HEK293 (cell line): ENCODE results near the gene PTPRN2.

Experiments used
- CTCF ChIA-PET: fragments of 350-600 bp; formaldehyde crosslinking; extraction: SDS; loops from one replicate; lab custom pipeline; 2021; ENCODE audit warnings: antibody characterized with exemption; lab: Yijun Ruan, JAX
- POLR2A ChIA-PET: fragments of 300-600 bp; formaldehyde crosslinking; extraction: SDS; loops from one replicate; lab custom pipeline; 2020; ENCODE audit warnings: antibody characterized with exemption, inconsistent platforms; lab: Yijun Ruan, JAX
- H3K27ac ChIP-seq: fragments of 200-500 bp; sonication (Bioruptor generic); 2 replicates; pipeline ENCODE4 v1.5.1; 2014; ENCODE audit warnings: low read depth, low read length, control low read depth, inconsistent platforms; ENCODE audit errors: extremely low read depth
- H3K36me3 ChIP-seq, 2 experiments: fragments of 200-500 bp in 1 of 2; sonication (Bioruptor generic) in 1 of 2; 1 replicate in 1 of 2; 2 replicates in 1 of 2; pipeline ENCODE4 v1.5.1; 2014 to 2017; ENCODE audit warnings: inconsistent platforms in 2 of 2, low read length in 2 of 2; ENCODE audit not compliant: control insufficient read depth in 2 of 2, insufficient read depth in 1 of 2
- H3K4me1 ChIP-seq: fragments of 200-500 bp; sonication (Bioruptor generic); 2 replicates; pipeline ENCODE4 v1.5.1; 2014; ENCODE audit warnings: mild to moderate bottlenecking, low read length, inconsistent platforms; ENCODE audit not compliant: control insufficient read depth, insufficient read depth
- H3K4me3 ChIP-seq: 2 replicates; pipeline ENCODE4 v1.5.1; 2011; ENCODE audit warnings: low read depth, mild to moderate bottlenecking, control low read depth, low read length, moderate library complexity
- H3K9me3 ChIP-seq: fragments of 200-500 bp; sonication (Bioruptor generic); 2 replicates; pipeline ENCODE4 v1.5.1; 2014; ENCODE audit warnings: low read depth, low read length, inconsistent platforms; ENCODE audit not compliant: control insufficient read depth, insufficient read depth
- AEBP2 ChIP-seq: fragments of 450-650 bp; formaldehyde crosslinking; IDR thresholded peaks from 2 replicates; pipeline ENCODE4 v1.5.1; 2016; ENCODE audit warnings: missing biosample characterization, missing genetic modification characterization, borderline replicate concordance
- GFI1B ChIP-seq: fragments of 450-650 bp; formaldehyde crosslinking; IDR thresholded peaks from 2 replicates; pipeline ENCODE4 v1.5.1; 2016; ENCODE audit warnings: missing biosample characterization, missing genetic modification characterization
- KLF8 ChIP-seq: fragments of 450-650 bp; formaldehyde crosslinking; IDR thresholded peaks from 2 replicates; pipeline ENCODE4 v1.5.1; 2016; ENCODE audit warnings: missing biosample characterization, missing genetic modification characterization
- PRDM4 ChIP-seq: fragments of 450-650 bp; formaldehyde crosslinking; IDR thresholded peaks from 2 replicates; pipeline ENCODE4 v1.5.1; 2017; ENCODE audit warnings: missing biosample characterization, missing genetic modification characterization
- SALL2 ChIP-seq: fragments of 450-650 bp; formaldehyde crosslinking; IDR thresholded peaks from 2 replicates; pipeline ENCODE4 v1.5.0; 2017; ENCODE audit warnings: missing biosample characterization, mild to moderate bottlenecking, missing genetic modification characterization, borderline replicate concordance
- SP2 ChIP-seq: fragments of 450-650 bp; formaldehyde crosslinking; IDR thresholded peaks from 2 replicates; pipeline ENCODE4 v1.5.1; 2016; ENCODE audit warnings: missing biosample characterization, missing genetic modification characterization
- SP3 ChIP-seq: fragments of 450-650 bp; formaldehyde crosslinking; IDR thresholded peaks from 2 replicates; pipeline ENCODE4 v1.5.1; 2016; ENCODE audit warnings: missing biosample characterization, missing genetic modification characterization
- ZBTB6 ChIP-seq: fragments of 450-650 bp; formaldehyde crosslinking; IDR thresholded peaks from 2 replicates; pipeline ENCODE4 v1.5.1; 2017; ENCODE audit warnings: missing biosample characterization, missing genetic modification characterization
- ZBTB7A ChIP-seq: fragments of 450-650 bp; formaldehyde crosslinking; IDR thresholded peaks from 2 replicates; pipeline ENCODE4 v1.5.1; 2016; ENCODE audit warnings: low read depth, missing biosample characterization, missing genetic modification characterization
- ZFP3 ChIP-seq: fragments of 450-650 bp; formaldehyde crosslinking; IDR thresholded peaks from 2 replicates; pipeline ENCODE4 v1.5.1; 2016; ENCODE audit warnings: low read depth, missing biosample characterization, missing genetic modification characterization
- ZNF112 ChIP-seq: fragments of 450-650 bp; formaldehyde crosslinking; IDR thresholded peaks from 2 replicates; pipeline ENCODE4 v1.5.0; 2017; ENCODE audit warnings: missing biosample characterization, missing genetic modification characterization
- ZNF155 ChIP-seq: fragments of 450-650 bp; formaldehyde crosslinking; IDR thresholded peaks from 2 replicates; pipeline ENCODE4 v1.5.1; 2016; ENCODE audit warnings: missing biosample characterization, missing genetic modification characterization
- ZNF24 ChIP-seq: fragments of 450-650 bp; formaldehyde crosslinking; IDR thresholded peaks from 2 replicates; pipeline ENCODE4 v1.5.1; 2016; ENCODE audit warnings: missing biosample characterization, missing genetic modification characterization
- ZNF335 ChIP-seq: fragments of 450-650 bp; formaldehyde crosslinking; conservative IDR thresholded peaks from 2 replicates; pipeline ENCODE4 v1.5.1; 2016; ENCODE audit warnings: missing biosample characterization, missing genetic modification characterization
- ZNF404 ChIP-seq: fragments of 450-650 bp; formaldehyde crosslinking; IDR thresholded peaks from 2 replicates; pipeline ENCODE4 v1.5.1; 2017; ENCODE audit warnings: missing biosample characterization, missing genetic modification characterization
- ZNF48 ChIP-seq: fragments of 450-650 bp; formaldehyde crosslinking; IDR thresholded peaks from 2 replicates; pipeline ENCODE4 v1.5.1; 2016; ENCODE audit warnings: missing biosample characterization, missing genetic modification characterization
- ZNF501 ChIP-seq: fragments of 450-650 bp; formaldehyde crosslinking; IDR thresholded peaks from 2 replicates; pipeline ENCODE4 v1.5.1; 2016; ENCODE audit warnings: missing biosample characterization, missing genetic modification characterization
- ZNF548 ChIP-seq: fragments of 450-650 bp; formaldehyde crosslinking; IDR thresholded peaks from 2 replicates; pipeline ENCODE4 v1.5.1; 2016; ENCODE audit warnings: missing biosample characterization, missing genetic modification characterization
- ZNF555 ChIP-seq: fragments of 450-650 bp; formaldehyde crosslinking; conservative IDR thresholded peaks from 2 replicates; pipeline ENCODE4 v1.5.1; 2017; ENCODE audit warnings: missing biosample characterization, mild to moderate bottlenecking, missing genetic modification characterization, inconsistent platforms
- ZNF560 ChIP-seq: fragments of 450-650 bp; formaldehyde crosslinking; IDR thresholded peaks from 2 replicates; pipeline ENCODE4 v1.5.1; 2017; ENCODE audit warnings: missing biosample characterization, missing genetic modification characterization, borderline replicate concordance
- ZNF664 ChIP-seq: fragments of 450-650 bp; formaldehyde crosslinking; IDR thresholded peaks from 2 replicates; pipeline ENCODE4 v1.5.1; 2016; ENCODE audit warnings: missing biosample characterization, missing genetic modification characterization
- ZNF677 ChIP-seq: fragments of 450-650 bp; IDR thresholded peaks from 2 replicates; pipeline ENCODE4 v1.5.0; 2018; ENCODE audit warnings: missing biosample characterization, mild to moderate bottlenecking, missing genetic modification characterization, moderate library complexity

The PTPRN2 gene

GRCh38 chr7:157693071-157693520 is 894.5 kb downstream of the PTPRN2 start:
- TF ChIP-seq ZNF501, result no peak
- no peak for TF ChIP-seq PRDM4 (tag by site-specific recombination)
- no peak for TF ChIP-seq ZFP3 (tag by site-specific recombination)
- no peak for TF ChIP-seq ZNF664 (tag by site-specific recombination)
- TF ChIP-seq ZNF24, result no peak
- no peak for TF ChIP-seq ZBTB6
- no peaks in the 10 kb centered on the region for H3K36me3 ChIP-seq
- ChIA-PET CTCF (no interaction called here), POLR2A (no interaction called here)
- no peak overlapping the region for H3K27ac ChIP-seq
- H3K4me3 ChIP-seq, result no peak overlapping the region
- no peaks in the 10 kb centered on the region for H3K9me3 ChIP-seq
- H3K4me1 ChIP-seq, result no peaks in the 10 kb centered on the region

GRCh38 chr7:157692460-157693011 is 895.1 kb downstream of the PTPRN2 start:
- H3K4me3 ChIP-seq, result no peak overlapping the region
- no peaks in the 10 kb centered on the region for H3K36me3 ChIP-seq
- CTCF ChIA-PET, result no interaction called here
- POLR2A ChIA-PET, result no interaction called here
- TF ChIP-seq ZNF335 (tag by site-specific recombination), result no peak
- TF ChIP-seq, all 188 proteins: peak for 0
- H3K27ac ChIP-seq, result no peak overlapping the region
- H3K9me3 ChIP-seq, result no peaks in the 10 kb centered on the region
- no peaks in the 10 kb centered on the region for H3K4me1 ChIP-seq

GRCh38 chr7:157691586-157692459 is 895.8 kb downstream of the PTPRN2 start:
- TF ChIP-seq SP2 (tag by site-specific recombination) (no peak), AEBP2 (tag by site-specific recombination) (no peak), ZNF155 (no peak), KLF8 (tag by site-specific recombination) (no peak), ZNF48 (tag by site-specific recombination) (no peak), ZNF560 (tag by site-specific recombination) (no peak), GFI1B (no peak), SP3 (tag by site-specific recombination) (no peak), ZNF112 (no peak), SALL2 (no peak), ZNF501 (no peak), ZNF404 (tag by site-specific recombination) (no peak), ZNF677 (tag by site-specific recombination) (no peak), ZBTB7A (tag by site-specific recombination) (no peak), ZNF548 (tag by site-specific recombination) (no peak), ZNF555 (no peak), ZFP3 (tag by site-specific recombination) (no peak)
- CTCF ChIA-PET, result no interaction called here
- POLR2A ChIA-PET, result no interaction called here
- H3K9me3 ChIP-seq, result no peaks in the 10 kb centered on the region
- H3K4me1 ChIP-seq, result no peaks in the 10 kb centered on the region
- no peak overlapping the region for H3K4me3 ChIP-seq
- H3K27ac ChIP-seq, result no peak overlapping the region
- no peaks in the 10 kb centered on the region for H3K36me3 ChIP-seq
